HepG2 (cell line): ENCODE measurements around the gene MMP27. TPM values are rescaled to one million over a fixed set of nuclear protein-coding genes. Genes with fewer than 3 reads are reported as not detected.

Experiments used
- ATAC-seq: fragments of 200-7000 bp; cut with Tn5 transposase; 3 replicates; pipeline ENCODE4 v1.9.1; 2020; ENCODE audit warnings: mild to moderate bottlenecking, moderate library complexity
- BruUV-seq: library from RNA; stranded (reverse); fragments of 400-500 nt; replicated peaks from 2 replicates; lab custom pipeline; 2021; lab: Mats Ljungman, UMichigan
- CTCF ChIA-PET: fragments of 300-600 bp; formaldehyde crosslinking; extraction: SDS; loops from one replicate; lab custom pipeline; 2021; ENCODE audit warnings: low total read pairs, inconsistent platforms, low intra/inter-chr PET ratio; lab: Yijun Ruan, JAX
- POLR2A ChIA-PET: fragments of 350-600 bp; sonication (Branson Sonifier 250); formaldehyde crosslinking; loops from one replicate; lab custom pipeline; 2020; ENCODE audit warnings: antibody characterized with exemption, inconsistent platforms; lab: Yijun Ruan, JAX
- DNase-seq: peaks from one replicate; pipeline ENCODE4 v3.0.0-alpha.2; 2015; ENCODE audit warnings: low spot score
- FAIRE-seq: peaks from 3 replicates; lab custom pipeline; 2011; peaks lifted over from hg19 to GRCh38; lab: Jason Lieb, UNC
- H2AFZ ChIP-seq: one replicate; pipeline ENCODE4 v1.6.1; 2011; ENCODE audit warnings: low read length, inconsistent platforms
- H3K27ac ChIP-seq: fragments of 300-600 bp; 3 replicates; pipeline ENCODE4 v1.8.0; 2011; ENCODE audit warnings: mixed run types, mild to moderate bottlenecking, mixed read lengths, low read length, inconsistent platforms; ENCODE audit not compliant: insufficient read depth; ENCODE audit errors: extremely low read length
- H3K27me3 ChIP-seq, 2 experiments: fragments of 200-600 bp in 1 of 2; 2 replicates in 1 of 2; 3 replicates in 1 of 2; pipeline versions ENCODE4 v1.6.0 to v1.8.0; 2011; ENCODE audit warnings: low read length in 2 of 2, mild to moderate bottlenecking in 2 of 2, moderate library complexity in 2 of 2, inconsistent platforms in 1 of 2; ENCODE audit not compliant: insufficient read depth in 2 of 2, control insufficient read depth in 1 of 2
- H3K36me3 ChIP-seq, 2 experiments: fragments of 200-600 bp in 1 of 2; replicated peaks in 1 of 2; 2 replicates in 1 of 2; 3 replicates in 1 of 2; pipeline versions ENCODE4 v1.5.1 to v1.8.0; 2011; ENCODE audit warnings: low read length in 2 of 2, inconsistent platforms in 1 of 2; ENCODE audit not compliant: insufficient read depth in 2 of 2, control insufficient read depth in 1 of 2
- H3K4me1 ChIP-seq: 2 replicates; pipeline ENCODE4 v1.5.1; 2012; ENCODE audit warnings: low read length, inconsistent platforms; ENCODE audit not compliant: insufficient read depth
- H3K4me2 ChIP-seq: 2 replicates; pipeline ENCODE4 v1.6.0; 2011; ENCODE audit warnings: low read depth, low read length, inconsistent platforms
- H3K4me3 ChIP-seq, 3 experiments: fragments of 200-600 bp in 1 of 3; sonication (generic), shearing (Covaris generic) in 1 of 3; replicated peaks in 1 of 3; 2 replicates each; pipeline ENCODE4 v1.5.1; 2011 to 2016; ENCODE audit warnings: low read length in 3 of 3, inconsistent platforms in 2 of 3, low read depth in 2 of 3, mild to moderate bottlenecking in 2 of 3, control low read depth in 1 of 3, mixed read lengths in 1 of 3; ENCODE audit not compliant: insufficient read depth in 1 of 3
- H3K79me2 ChIP-seq: one replicate; pipeline ENCODE4 v1.6.1; 2011; ENCODE audit warnings: low read length, inconsistent platforms; ENCODE audit not compliant: insufficient read depth
- H3K9ac ChIP-seq: 2 replicates; pipeline ENCODE4 v1.6.0; 2011; ENCODE audit warnings: mild to moderate bottlenecking, low read depth, low read length, inconsistent platforms; ENCODE audit not compliant: insufficient read depth
- H3K9me3 ChIP-seq: 2 replicates; pipeline ENCODE4 v1.5.1; 2012; ENCODE audit warnings: mild to moderate bottlenecking, low read length
- H4K20me1 ChIP-seq: 2 replicates; pipeline ENCODE4 v1.6.0; 2011; ENCODE audit warnings: inconsistent platforms, mild to moderate bottlenecking, low read length, moderate library complexity; ENCODE audit not compliant: insufficient read depth
- CHD2 ChIP-seq: IDR thresholded peaks from 2 replicates; pipeline ENCODE4 v1.6.1; 2011; ENCODE audit warnings: low read depth, low read length, improper control_type of control experiment
- LCORL ChIP-seq, 2 experiments: fragments of 450-650 bp in 1 of 2; sonication (generic) in 1 of 2; formaldehyde crosslinking in 1 of 2; IDR thresholded peaks; 2 replicates each; pipeline versions ENCODE4 v1.5.0 to v1.6.1; 2017 to 2020; ENCODE audit warnings: antibody characterized with exemption in 1 of 2, missing genetic modification reagents in 1 of 2
- NFIC ChIP-seq: IDR thresholded peaks from 2 replicates; pipeline ENCODE4 v1.6.1; 2012; ENCODE audit warnings: mild to moderate bottlenecking, low read length, inconsistent platforms
- PITX1 ChIP-seq: sonication (generic); formaldehyde crosslinking; IDR thresholded peaks from 2 replicates; pipeline ENCODE4 v1.5.1; 2020; ENCODE audit warnings: mild to moderate bottlenecking, missing genetic modification reagents
- SRSF4 ChIP-seq: fragments of 200-400 bp; formaldehyde crosslinking; IDR thresholded peaks from one replicate; pipeline ENCODE4 v1.6.1; 2018; ENCODE audit warnings: mild to moderate bottlenecking, low read depth, low read length, moderate library complexity; ENCODE audit not compliant: poor library complexity, severe bottlenecking
- ZNF331 ChIP-seq: sonication (generic); formaldehyde crosslinking; IDR thresholded peaks from 2 replicates; pipeline ENCODE4 v1.4.0; 2020; ENCODE audit warnings: missing genetic modification reagents
- ZNF530 ChIP-seq: sonication (generic); formaldehyde crosslinking; IDR thresholded peaks from 2 replicates; pipeline ENCODE4 v1.5.0; 2020; ENCODE audit warnings: low read depth, mild to moderate bottlenecking, missing genetic modification reagents
- WGBS: methylation state at CpG from one replicate; pipeline ENCODE4 v1.1.6; 2017; ENCODE audit warnings: low lambda C conversion rate; 5-methylcytosine and 5-hydroxymethylcytosine counted together
- in situ Hi-C: cut with HindIII; loops from 2 replicates; pipeline ENCODE4 v1.10.0; 2017; ENCODE audit warnings: low pct_unique_long_range_greater_than_20kb; ENCODE audit not compliant: extremely low pct_ligation_motif_present
- intact Hi-C: fragments of 100-400 bp; cut with micrococcal nuclease; formaldehyde crosslinking; loops from one replicate; pipeline ENCODE4 v1.10.0; 2022; ENCODE audit not compliant: unreplicated experiment
- polyA plus RNA-seq, 8 experiments: library from polyadenylated mRNA; depleted of rRNA in 3 of 8; stranded (reverse) in 7 of 8; unstranded in 1 of 8; fragments of >200 nt; fragmentation: Illumina TruSeq in 4 of 8; extraction: Trizol in 4 of 8; gene quantifications; 2 replicates each; pipeline versions ENCODE4 v1.2.1 to v1.2.3, GENCODE V29; 2011 to 2016; ENCODE audit warnings: low read depth in 4 of 8, missing spikeins in 1 of 8, mixed read lengths in 1 of 8; ENCODE audit not compliant: insufficient read depth in 1 of 8
- total RNA-seq, 5 experiments: library from RNA; depleted of rRNA; stranded (reverse); fragments of >200 nt; fragmentation: Illumina TruSeq; extraction: Trizol; gene quantifications; 2 replicates each; pipeline ENCODE4 v1.2.3, GENCODE V29; 2016; ENCODE audit warnings: low read depth in 1 of 5
- TF ChIP-seq, protein P1 (sequence below), 2 experiments: sonication (generic) in 1 of 2; formaldehyde crosslinking in 1 of 2; IDR thresholded peaks; 2 replicates each; pipeline versions ENCODE4 v1.4.0 to v1.6.1; 2016 to 2020; ENCODE audit warnings: borderline replicate concordance in 1 of 2, low read depth in 1 of 2, mild to moderate bottlenecking in 1 of 2, missing genetic modification reagents in 1 of 2

The MMP27 gene
- total and polyA plus RNA-seq, 2 of the 13 experiments (the other 11 are each of a cell fraction or from before 2014, with no cell fraction given), result not detected

- H3K27ac ChIP-seq, result no peak overlapping the region
- H3K9ac ChIP-seq, result no peak overlapping the region
- POLR2A ChIA-PET, result no interaction called here
- H3K4me1 ChIP-seq, result no peaks in the 10 kb centered on the region
- H3K9me3 ChIP-seq, result no peaks in the 10 kb centered on the region
- TF ChIP-seq NFIC (no peak), ZNF331 (CRISPR knock-in tag) (no peak), CHD2 (no peak), SRSF4 (no peak), ZNF530 (CRISPR knock-in tag) (no peak)
- H3K4me3 ChIP-seq, result no peak overlapping the region
- in situ Hi-C loops, result no loop called here
- H3K27me3 ChIP-seq, result no peaks in the 10 kb centered on the region; a peak in 1 of 5 replicates
- CTCF ChIA-PET, result no interaction called here
- H3K36me3 ChIP-seq, result no peaks in the 10 kb centered on the region
- intact Hi-C loops, result no loop called here
- BruUV-seq, result no TSS peak
- H4K20me1 ChIP-seq, result no peaks in the 10 kb centered on the region
- 5% methylated on average over 1 of the region's 1 CpG for WGBS
- DNase-seq, result no peak
- no peak for ATAC-seq
- no peak overlapping the region for H3K4me2 ChIP-seq
- no peak overlapping the region for H2AFZ ChIP-seq
- H3K79me2 ChIP-seq, result no peaks in the 10 kb centered on the region
- FAIRE-seq, result no peak
Observed at GRCh38 chr11:102716527-102716926, 11.0 kb upstream of the MMP27 start.

GRCh38 chr11:102712137-102712536, 6.6 kb upstream of the MMP27 start:
- TF ChIP-seq PITX1 (CRISPR knock-in tag), result no peak
- TF ChIP-seq, protein P1, sequence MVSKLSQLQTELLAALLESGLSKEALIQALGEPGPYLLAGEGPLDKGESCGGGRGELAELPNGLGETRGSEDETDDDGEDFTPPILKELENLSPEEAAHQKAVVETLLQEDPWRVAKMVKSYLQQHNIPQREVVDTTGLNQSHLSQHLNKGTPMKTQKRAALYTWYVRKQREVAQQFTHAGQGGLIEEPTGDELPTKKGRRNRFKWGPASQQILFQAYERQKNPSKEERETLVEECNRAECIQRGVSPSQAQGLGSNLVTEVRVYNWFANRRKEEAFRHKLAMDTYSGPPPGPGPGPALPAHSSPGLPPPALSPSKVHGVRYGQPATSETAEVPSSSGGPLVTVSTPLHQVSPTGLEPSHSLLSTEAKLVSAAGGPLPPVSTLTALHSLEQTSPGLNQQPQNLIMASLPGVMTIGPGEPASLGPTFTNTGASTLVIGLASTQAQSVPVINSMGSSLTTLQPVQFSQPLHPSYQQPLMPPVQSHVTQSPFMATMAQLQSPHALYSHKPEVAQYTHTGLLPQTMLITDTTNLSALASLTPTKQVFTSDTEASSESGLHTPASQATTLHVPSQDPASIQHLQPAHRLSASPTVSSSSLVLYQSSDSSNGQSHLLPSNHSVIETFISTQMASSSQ (IDR thresholded peaks at IDR 0.05; ENCODE audit: low read depth), result no peak
- TF ChIP-seq, protein P1 (CRISPR knock-in tag; IDR thresholded peaks at IDR 0.05; ENCODE audit: borderline replicate concordance), result no peak
- TF ChIP-seq LCORL (IDR thresholded peaks at IDR 0.05), result no peak
- TF ChIP-seq LCORL (CRISPR knock-in tag; IDR thresholded peaks at IDR 0.05), result no peak
- TF ChIP-seq, all 625 proteins: peak for 0
- H2AFZ ChIP-seq, result no peak overlapping the region
- DNase-seq (no peak), FAIRE-seq (no peak), ATAC-seq (no peak)
- no peaks in the 10 kb centered on the region for H3K36me3 ChIP-seq
- intact Hi-C loops (no loop called here), in situ Hi-C loops (no loop called here)
- H4K20me1 ChIP-seq, result no peaks in the 10 kb centered on the region
- no peak overlapping the region for H3K9ac ChIP-seq
- no TSS peak for BruUV-seq
- H3K27ac ChIP-seq, result no peak overlapping the region
- CTCF ChIA-PET, result no interaction called here
- WGBS, result 3% methylated on average over 3 of the region's 3 CpGs
- no peaks in the 10 kb centered on the region for H3K4me1 ChIP-seq
- H3K79me2 ChIP-seq, result no peaks in the 10 kb centered on the region
- POLR2A ChIA-PET, result no interaction called here
- H3K9me3 ChIP-seq, result no peaks in the 10 kb centered on the region
- no peaks in the 10 kb centered on the region; a peak in 1 of 5 replicates for H3K27me3 ChIP-seq
- no peak overlapping the region for H3K4me3 ChIP-seq
- no peak overlapping the region for H3K4me2 ChIP-seq
